Peyer's patch (tissue), 4 donors: ENCODE measurements around the gene DGCR6L. TPM values are rescaled to one million over a fixed set of nuclear protein-coding genes. Genes with fewer than 3 reads are reported as not detected.
"Not testable (repeated sequence)": the region's sequence is repeated elsewhere in the genome, so short reads cannot be mapped to it uniquely, and the experiment has no call there.

Source experiments
- DNase-seq, 3 donors: peaks; one replicate each; pipeline ENCODE4 v3.0.0-alpha.2; 2017 to 2019
- H3K27ac ChIP-seq, 4 donors: fragments of 200-600 bp; sonication (generic); one replicate each; pipeline ENCODE4 v1.5.1; 2016 to 2019
- H3K27me3 ChIP-seq, 2 donors: fragments of 200-600 bp; sonication (generic); one replicate each; pipeline ENCODE4 v1.5.1; 2019
- H3K36me3 ChIP-seq, 3 donors: fragments of 200-600 bp; sonication (generic); one replicate each; pipeline ENCODE4 v1.5.1; 2016 to 2019
- H3K4me1 ChIP-seq, 4 donors: fragments of 200-600 bp; sonication (generic); one replicate each; pipeline ENCODE4 v1.5.1; 2016 to 2019
- H3K4me3 ChIP-seq, 4 donors: fragments of 200-600 bp; sonication (generic); 1 replicate in 3 of 4; 2 replicates in 1 of 4; pipeline ENCODE4 v1.5.1; 2016 to 2019; ENCODE audit warnings: mild to moderate bottlenecking in 1 of 4
- H3K9me3 ChIP-seq, 4 donors: fragments of 200-600 bp; sonication (generic); one replicate each; pipeline ENCODE4 v1.5.1; 2016 to 2019; ENCODE audit warnings: mild to moderate bottlenecking in 1 of 4
- CTCF ChIP-seq, 6 experiments: fragments of 450-650 bp in 4 of 6; fragments of 200-600 bp in 2 of 6; sonication (generic) in 1 of 6; IDR thresholded peaks; one replicate each; pipeline ENCODE4 v1.5.1; 2017 to 2019; ENCODE audit warnings: antibody characterized with exemption in 6 of 6, mild to moderate bottlenecking in 3 of 6, moderate library complexity in 1 of 6
- POLR2A ChIP-seq, 2 donors: fragments of 450-650 bp; IDR thresholded peaks; one replicate each; pipeline ENCODE4 v1.5.1; 2017; ENCODE audit warnings: antibody characterized with exemption in 2 of 2, mild to moderate bottlenecking in 2 of 2, moderate library complexity in 2 of 2
- total RNA-seq, 4 donors: library from RNA; depleted of rRNA; stranded (reverse); fragments of >200 nt; gene quantifications; one replicate each; pipeline ENCODE4 v1.1.0, GENCODE V29; 2016

Gene DGCR6L
- total RNA-seq, 4 donors from 2014 or later, result 21.3 to 38.9 (median 31.9) TPM

DNA sequence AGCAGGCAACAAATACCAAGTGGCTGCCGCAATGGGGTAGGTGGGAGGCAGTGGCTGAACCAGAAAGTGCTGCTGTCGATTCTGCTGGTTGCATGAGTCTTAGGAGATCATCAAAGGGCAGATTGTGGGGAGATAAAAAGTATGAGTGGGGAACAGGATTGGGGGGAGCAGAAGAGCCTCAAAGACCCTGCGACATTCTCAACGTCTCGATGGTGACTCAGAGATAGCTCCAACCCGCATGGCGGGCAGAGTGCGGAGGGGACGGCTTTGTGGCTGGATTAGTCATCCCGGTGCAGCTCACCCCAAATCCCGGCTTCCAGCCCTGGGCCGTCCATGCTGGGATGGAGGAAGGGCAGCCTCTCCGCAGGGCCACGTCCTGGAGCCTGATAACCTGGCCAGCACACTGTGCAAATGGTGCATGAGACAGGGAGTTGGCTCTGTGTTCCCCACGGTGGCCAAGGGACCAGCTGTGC, 40.2 kb downstream of the DGCR6L start:
- DNase-seq, result no peak
- no peak overlapping the region for H3K4me3 ChIP-seq
- H3K9me3 ChIP-seq, result no peaks in the 10 kb centered on the region
- no peaks in the 10 kb centered on the region for H3K27me3 ChIP-seq
- H3K36me3 ChIP-seq, result no peaks in the 10 kb centered on the region
- H3K27ac ChIP-seq, result no peak overlapping the region
- no peaks in the 10 kb centered on the region for H3K4me1 ChIP-seq
- TF ChIP-seq CTCF (IDR thresholded peaks at IDR 0.05) (no peak), POLR2A (IDR thresholded peaks at IDR 0.05) (no peak)

DNA sequence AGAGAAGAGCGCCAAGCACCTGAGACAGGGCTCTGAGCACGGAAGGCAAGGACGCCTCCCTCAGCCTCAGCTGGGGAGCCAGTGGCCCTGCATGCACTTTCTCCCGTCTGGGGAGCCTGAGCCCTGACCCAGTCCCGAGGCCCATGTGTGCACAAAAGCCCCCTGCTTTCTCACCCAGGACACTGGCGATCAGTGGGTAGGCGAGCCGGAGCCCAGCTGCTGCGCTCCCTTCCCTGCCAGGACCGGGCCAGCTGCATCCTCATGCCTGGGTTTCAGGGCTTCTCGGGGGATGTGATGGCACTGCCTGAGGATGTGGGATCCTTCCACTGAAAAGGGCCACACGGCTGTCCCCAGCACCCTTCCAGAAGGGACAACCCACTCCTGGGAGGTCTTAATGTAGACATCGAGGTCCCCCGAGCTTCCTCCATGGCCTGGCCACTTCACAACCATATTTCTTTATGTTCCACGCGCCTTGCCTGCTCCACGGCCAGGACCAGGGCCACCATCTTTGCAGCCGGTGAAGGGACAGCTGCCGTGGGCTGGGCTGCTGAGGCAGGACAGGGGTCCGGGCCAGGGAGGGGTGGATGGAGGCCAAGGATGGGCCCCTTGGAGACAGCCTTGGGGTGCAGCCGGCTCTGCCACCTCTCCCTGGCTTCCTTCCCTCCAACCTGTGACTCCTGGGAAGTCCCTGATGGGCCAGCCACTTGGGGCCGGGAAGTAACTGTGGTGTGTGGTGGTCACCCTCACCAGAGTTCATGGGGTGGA, 41.0 kb downstream of the DGCR6L start:
- not testable (repeated sequence) for DNase-seq, H3K27me3 ChIP-seq, H3K4me1 ChIP-seq, H3K36me3 ChIP-seq, H3K27ac ChIP-seq, H3K9me3 ChIP-seq, H3K4me3 ChIP-seq

DNA sequence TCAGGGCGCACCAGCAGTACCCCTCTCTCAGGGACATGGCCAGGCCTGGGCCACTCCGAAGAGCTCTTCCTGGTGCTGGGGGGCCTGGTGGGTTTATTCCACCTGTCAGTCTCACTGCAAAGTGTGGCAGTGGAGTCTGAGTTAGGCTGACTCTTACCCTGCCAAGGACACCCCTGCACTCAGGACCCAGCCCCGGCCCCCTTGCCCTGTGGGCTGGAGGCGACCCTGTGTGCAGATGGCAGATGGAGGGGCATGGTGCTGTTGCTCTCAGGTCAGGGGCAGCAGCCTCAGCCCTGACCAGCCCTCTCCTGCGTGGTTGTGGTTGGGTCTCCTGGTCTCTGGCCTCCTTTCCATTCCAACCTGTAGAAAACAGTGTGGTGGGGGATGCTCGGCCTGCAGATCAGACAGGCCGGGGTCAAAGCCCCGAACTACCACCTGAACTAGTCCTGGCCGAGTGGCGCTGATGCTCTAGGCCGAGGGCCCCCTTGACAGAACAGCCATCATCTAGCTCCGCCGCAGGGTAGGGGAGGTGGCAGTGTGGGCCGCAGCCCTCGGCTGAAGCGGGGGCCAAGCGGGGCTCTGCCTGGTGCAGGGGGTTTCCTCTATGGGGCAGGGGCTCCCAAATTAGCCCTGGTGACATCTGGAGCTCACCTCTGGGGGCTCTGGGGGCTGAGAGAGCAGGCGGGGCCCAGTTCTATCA, 41.8 kb downstream of the DGCR6L start:
- H3K36me3 ChIP-seq, H3K27me3 ChIP-seq, H3K9me3 ChIP-seq, H3K4me3 ChIP-seq, H3K27ac ChIP-seq, H3K4me1 ChIP-seq, DNase-seq: not testable (repeated sequence)

DNA sequence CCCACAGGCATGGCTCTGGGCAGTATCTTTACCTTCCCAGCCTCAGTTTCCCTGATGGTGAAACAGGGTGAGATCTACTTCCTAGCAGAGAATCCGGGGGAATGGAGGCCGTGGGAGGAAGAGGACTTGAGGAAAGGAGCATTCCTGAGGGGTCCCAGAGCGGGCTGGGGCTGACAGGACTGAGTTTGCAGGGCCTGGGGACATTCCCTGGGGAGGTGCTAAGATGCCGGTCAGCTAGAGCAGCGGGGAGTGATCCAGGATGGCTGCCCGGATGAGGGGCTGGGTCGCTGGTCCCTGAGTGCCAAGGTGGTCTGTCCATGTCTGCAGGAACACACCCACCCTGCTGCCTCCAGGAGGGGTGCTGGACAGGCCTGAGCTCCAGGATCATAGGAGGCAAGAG, 43.4 kb downstream of the DGCR6L start:
- H3K36me3 ChIP-seq, result no peaks in the 10 kb centered on the region
- TF ChIP-seq CTCF (IDR thresholded peaks at IDR 0.05), result no peak
- TF ChIP-seq POLR2A (IDR thresholded peaks at IDR 0.05), result no peak
- no peak for DNase-seq

GRCh38 chr22:20275836-20276235, 44.0 kb downstream of the DGCR6L start:
- TF ChIP-seq POLR2A (IDR thresholded peaks at IDR 0.05) (no peak), CTCF (IDR thresholded peaks at IDR 0.05) (no peak)

More for the DNA sequence above, 43.4 kb downstream of the DGCR6L start:
- Histone ChIP-seq H3K4me3 (no peak overlapping the region), H3K27ac (no peak overlapping the region), H3K9me3 (no peaks in the 10 kb centered on the region), H3K4me1 (no peaks in the 10 kb centered on the region), H3K27me3 (no peaks in the 10 kb centered on the region)

GRCh38 chr22:20275325-20275724, 44.5 kb downstream of the DGCR6L start:
- H3K36me3 ChIP-seq, H3K27me3 ChIP-seq, H3K4me3 ChIP-seq, H3K4me1 ChIP-seq, H3K27ac ChIP-seq, DNase-seq, H3K9me3 ChIP-seq: not testable (repeated sequence)

More at GRCh38 chr22:20275836-20276235, 44.0 kb downstream of the DGCR6L start:
- Histone ChIP-seq H3K4me1 (no peaks in the 10 kb centered on the region), H3K27me3 (no peaks in the 10 kb centered on the region), H3K4me3 (no peak overlapping the region), H3K36me3 (no peaks in the 10 kb centered on the region), H3K9me3 (no peaks in the 10 kb centered on the region), H3K27ac (no peak overlapping the region)
- DNase-seq, result no peak

- H3K4me3 ChIP-seq, H3K27ac ChIP-seq, H3K4me1 ChIP-seq, H3K36me3 ChIP-seq, H3K9me3 ChIP-seq, H3K27me3 ChIP-seq, DNase-seq: not testable (repeated sequence)
Observed at GRCh38 chr22:20274374-20274773, 45.5 kb downstream of the DGCR6L start.
